ENCODE results near the gene NTN5. TPM values are rescaled to one million over a fixed set of nuclear protein-coding genes. Genes with fewer than 3 reads are reported as not detected.

The NTN5 gene
- total and polyA plus RNA-seq, 2 experiments from 2014 or later = 0.52 to 0.94 TPM

DNA sequence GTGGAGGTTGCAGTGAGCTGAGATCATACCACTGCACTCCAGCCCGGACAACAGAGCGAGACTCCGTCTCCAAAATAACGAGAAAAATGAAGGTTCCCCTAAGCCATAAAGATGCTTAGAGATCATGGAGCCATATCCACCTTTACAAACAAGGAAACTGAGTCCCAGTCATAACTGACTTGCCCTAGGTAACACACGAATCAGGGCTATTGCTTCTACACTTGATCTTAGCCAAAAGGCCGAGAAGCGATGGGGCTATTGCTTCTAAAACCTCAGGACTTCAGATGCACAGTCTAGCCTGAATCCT, 38.8 kb downstream of the NTN5 start:
- H3K4me2 ChIP-seq = peak overlapping the region; percentile 69
- H2AFZ ChIP-seq = no peak overlapping the region
- peaks cover 31% of the 10 kb centered on the region for H3K4me1 Mint-ChIP-seq
- peaks cover 49% of the 10 kb centered on the region for H3F3A ChIP-seq (replicated peaks; ENCODE audit: low read depth)
- H3K79me2 ChIP-seq (replicated peaks; ENCODE audit: insufficient read depth) = no peaks in the 10 kb centered on the region
- H3K4me3 ChIP-seq = peak overlapping the region; percentile 29; the same call in 1 of the 2 replicates
- H3K27ac ChIP-seq (ENCODE audit: low read depth) = no peak overlapping the region
- TF ChIP-seq STAT1 (IDR thresholded peaks at IDR 0.05; ENCODE audit: unreplicated experiment) = no peak
- TF ChIP-seq, protein P1, sequence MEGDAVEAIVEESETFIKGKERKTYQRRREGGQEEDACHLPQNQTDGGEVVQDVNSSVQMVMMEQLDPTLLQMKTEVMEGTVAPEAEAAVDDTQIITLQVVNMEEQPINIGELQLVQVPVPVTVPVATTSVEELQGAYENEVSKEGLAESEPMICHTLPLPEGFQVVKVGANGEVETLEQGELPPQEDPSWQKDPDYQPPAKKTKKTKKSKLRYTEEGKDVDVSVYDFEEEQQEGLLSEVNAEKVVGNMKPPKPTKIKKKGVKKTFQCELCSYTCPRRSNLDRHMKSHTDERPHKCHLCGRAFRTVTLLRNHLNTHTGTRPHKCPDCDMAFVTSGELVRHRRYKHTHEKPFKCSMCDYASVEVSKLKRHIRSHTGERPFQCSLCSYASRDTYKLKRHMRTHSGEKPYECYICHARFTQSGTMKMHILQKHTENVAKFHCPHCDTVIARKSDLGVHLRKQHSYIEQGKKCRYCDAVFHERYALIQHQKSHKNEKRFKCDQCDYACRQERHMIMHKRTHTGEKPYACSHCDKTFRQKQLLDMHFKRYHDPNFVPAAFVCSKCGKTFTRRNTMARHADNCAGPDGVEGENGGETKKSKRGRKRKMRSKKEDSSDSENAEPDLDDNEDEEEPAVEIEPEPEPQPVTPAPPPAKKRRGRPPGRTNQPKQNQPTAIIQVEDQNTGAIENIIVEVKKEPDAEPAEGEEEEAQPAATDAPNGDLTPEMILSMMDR (conservative IDR thresholded peaks at IDR 0.05; ENCODE audit: low read depth in 2 of 2) = no peak
- TF ChIP-seq JUNB (IDR thresholded peaks at IDR 0.05; ENCODE audit: unreplicated experiment) = no peak
- no peak for TF ChIP-seq NANOG (IDR thresholded peaks at IDR 0.05; ENCODE audit: borderline replicate concordance)
- TF ChIP-seq CREB1 (CRISPR knock-in tag; IDR thresholded peaks at IDR 0.05; ENCODE audit: low read depth) = no peak
- H3K27ac Mint-ChIP-seq = no peak overlapping the region
- H3K27me3 ChIP-seq (ENCODE audit: insufficient read depth) = peaks cover 14% of the 10 kb centered on the region
- peaks cover 30% of the 10 kb centered on the region for H3K4me1 ChIP-seq (ENCODE audit: insufficient read depth)
- no peaks in the 10 kb centered on the region; the same call in 2 of the 3 replicates for H3K9me3 Mint-ChIP-seq
- no peak for ATAC-seq
- peak overlapping the region; percentile 60 for H3K4me3 Mint-ChIP-seq
- H4K20me1 ChIP-seq (replicated peaks; ENCODE audit: insufficient read depth) = no peaks in the 10 kb centered on the region
- DNase-seq (ENCODE audit: low spot score) = no peak
- no peaks in the 10 kb centered on the region for H3K36me3 ChIP-seq (ENCODE audit: insufficient read depth)
- peaks cover 36% of the 10 kb centered on the region for H3K27me3 Mint-ChIP-seq (ENCODE audit: insufficient read depth, low read depth, poor library complexity)
- no peaks in the 10 kb centered on the region for H3K9me2 ChIP-seq (ENCODE audit: insufficient read depth)
- H3K36me3 Mint-ChIP-seq (ENCODE audit: low read depth) = peaks cover 11% of the 10 kb centered on the region

GRCh38 chr19:48633148-48634035, 39.4 kb downstream of the NTN5 start:
- no peaks in the 10 kb centered on the region; the same call in 2 of the 3 replicates for H3K9me3 Mint-ChIP-seq
- H3K9me2 ChIP-seq (ENCODE audit: insufficient read depth) = no peaks in the 10 kb centered on the region
- H3K27ac ChIP-seq (ENCODE audit: low read depth) = no peak overlapping the region
- peak overlapping the region; percentile 60; the same call in 2 of the 3 replicates for H3K4me3 Mint-ChIP-seq
- H3K27me3 ChIP-seq (ENCODE audit: insufficient read depth) = peaks cover 14% of the 10 kb centered on the region
- peaks cover 5% of the 10 kb centered on the region for H3K36me3 Mint-ChIP-seq (ENCODE audit: low read depth)
- no peaks in the 10 kb centered on the region for H4K20me1 ChIP-seq (replicated peaks; ENCODE audit: insufficient read depth)
- ATAC-seq (no peak), DNase-seq (ENCODE audit: low spot score) (no peak)
- H3K4me2 ChIP-seq = peak overlapping the region; percentile 69
- H2AFZ ChIP-seq = no peak overlapping the region
- H3K27ac Mint-ChIP-seq = no peak overlapping the region
- peaks cover 35% of the 10 kb centered on the region for H3K27me3 Mint-ChIP-seq (ENCODE audit: insufficient read depth, low read depth, poor library complexity)
- H3K4me1 ChIP-seq (ENCODE audit: insufficient read depth) = peaks cover 24% of the 10 kb centered on the region
- H3K79me2 ChIP-seq (replicated peaks; ENCODE audit: insufficient read depth) = no peaks in the 10 kb centered on the region
- H3K36me3 ChIP-seq (ENCODE audit: insufficient read depth) = no peaks in the 10 kb centered on the region
- H3F3A ChIP-seq (replicated peaks; ENCODE audit: low read depth) = peaks cover 46% of the 10 kb centered on the region
- H3K4me3 ChIP-seq = no peak overlapping the region
- H3K4me1 Mint-ChIP-seq = peaks cover 31% of the 10 kb centered on the region
- TF ChIP-seq NANOG (IDR thresholded peaks at IDR 0.05; ENCODE audit: borderline replicate concordance) = no peak
- TF ChIP-seq JUNB (IDR thresholded peaks at IDR 0.05; ENCODE audit: unreplicated experiment) = no peak
- TF ChIP-seq CREB1 (CRISPR knock-in tag; IDR thresholded peaks at IDR 0.05; ENCODE audit: low read depth) = no peak
- no peak for TF ChIP-seq EZH2 (IDR thresholded peaks at IDR 0.05; ENCODE audit: low read depth, unreplicated experiment)
- no peak for TF ChIP-seq ZNF331 (CRISPR knock-in tag; IDR thresholded peaks at IDR 0.05; ENCODE audit: low read depth)
- TF ChIP-seq EZH2phosphoT487 (IDR thresholded peaks at IDR 0.05; ENCODE audit: unreplicated experiment) = no peak
- no peak for TF ChIP-seq STAT1 (IDR thresholded peaks at IDR 0.05; ENCODE audit: unreplicated experiment)
- no peak for TF ChIP-seq POLR2AphosphoS5 (IDR thresholded peaks at IDR 0.05; ENCODE audit: low read depth)
- TF ChIP-seq, protein P2, sequence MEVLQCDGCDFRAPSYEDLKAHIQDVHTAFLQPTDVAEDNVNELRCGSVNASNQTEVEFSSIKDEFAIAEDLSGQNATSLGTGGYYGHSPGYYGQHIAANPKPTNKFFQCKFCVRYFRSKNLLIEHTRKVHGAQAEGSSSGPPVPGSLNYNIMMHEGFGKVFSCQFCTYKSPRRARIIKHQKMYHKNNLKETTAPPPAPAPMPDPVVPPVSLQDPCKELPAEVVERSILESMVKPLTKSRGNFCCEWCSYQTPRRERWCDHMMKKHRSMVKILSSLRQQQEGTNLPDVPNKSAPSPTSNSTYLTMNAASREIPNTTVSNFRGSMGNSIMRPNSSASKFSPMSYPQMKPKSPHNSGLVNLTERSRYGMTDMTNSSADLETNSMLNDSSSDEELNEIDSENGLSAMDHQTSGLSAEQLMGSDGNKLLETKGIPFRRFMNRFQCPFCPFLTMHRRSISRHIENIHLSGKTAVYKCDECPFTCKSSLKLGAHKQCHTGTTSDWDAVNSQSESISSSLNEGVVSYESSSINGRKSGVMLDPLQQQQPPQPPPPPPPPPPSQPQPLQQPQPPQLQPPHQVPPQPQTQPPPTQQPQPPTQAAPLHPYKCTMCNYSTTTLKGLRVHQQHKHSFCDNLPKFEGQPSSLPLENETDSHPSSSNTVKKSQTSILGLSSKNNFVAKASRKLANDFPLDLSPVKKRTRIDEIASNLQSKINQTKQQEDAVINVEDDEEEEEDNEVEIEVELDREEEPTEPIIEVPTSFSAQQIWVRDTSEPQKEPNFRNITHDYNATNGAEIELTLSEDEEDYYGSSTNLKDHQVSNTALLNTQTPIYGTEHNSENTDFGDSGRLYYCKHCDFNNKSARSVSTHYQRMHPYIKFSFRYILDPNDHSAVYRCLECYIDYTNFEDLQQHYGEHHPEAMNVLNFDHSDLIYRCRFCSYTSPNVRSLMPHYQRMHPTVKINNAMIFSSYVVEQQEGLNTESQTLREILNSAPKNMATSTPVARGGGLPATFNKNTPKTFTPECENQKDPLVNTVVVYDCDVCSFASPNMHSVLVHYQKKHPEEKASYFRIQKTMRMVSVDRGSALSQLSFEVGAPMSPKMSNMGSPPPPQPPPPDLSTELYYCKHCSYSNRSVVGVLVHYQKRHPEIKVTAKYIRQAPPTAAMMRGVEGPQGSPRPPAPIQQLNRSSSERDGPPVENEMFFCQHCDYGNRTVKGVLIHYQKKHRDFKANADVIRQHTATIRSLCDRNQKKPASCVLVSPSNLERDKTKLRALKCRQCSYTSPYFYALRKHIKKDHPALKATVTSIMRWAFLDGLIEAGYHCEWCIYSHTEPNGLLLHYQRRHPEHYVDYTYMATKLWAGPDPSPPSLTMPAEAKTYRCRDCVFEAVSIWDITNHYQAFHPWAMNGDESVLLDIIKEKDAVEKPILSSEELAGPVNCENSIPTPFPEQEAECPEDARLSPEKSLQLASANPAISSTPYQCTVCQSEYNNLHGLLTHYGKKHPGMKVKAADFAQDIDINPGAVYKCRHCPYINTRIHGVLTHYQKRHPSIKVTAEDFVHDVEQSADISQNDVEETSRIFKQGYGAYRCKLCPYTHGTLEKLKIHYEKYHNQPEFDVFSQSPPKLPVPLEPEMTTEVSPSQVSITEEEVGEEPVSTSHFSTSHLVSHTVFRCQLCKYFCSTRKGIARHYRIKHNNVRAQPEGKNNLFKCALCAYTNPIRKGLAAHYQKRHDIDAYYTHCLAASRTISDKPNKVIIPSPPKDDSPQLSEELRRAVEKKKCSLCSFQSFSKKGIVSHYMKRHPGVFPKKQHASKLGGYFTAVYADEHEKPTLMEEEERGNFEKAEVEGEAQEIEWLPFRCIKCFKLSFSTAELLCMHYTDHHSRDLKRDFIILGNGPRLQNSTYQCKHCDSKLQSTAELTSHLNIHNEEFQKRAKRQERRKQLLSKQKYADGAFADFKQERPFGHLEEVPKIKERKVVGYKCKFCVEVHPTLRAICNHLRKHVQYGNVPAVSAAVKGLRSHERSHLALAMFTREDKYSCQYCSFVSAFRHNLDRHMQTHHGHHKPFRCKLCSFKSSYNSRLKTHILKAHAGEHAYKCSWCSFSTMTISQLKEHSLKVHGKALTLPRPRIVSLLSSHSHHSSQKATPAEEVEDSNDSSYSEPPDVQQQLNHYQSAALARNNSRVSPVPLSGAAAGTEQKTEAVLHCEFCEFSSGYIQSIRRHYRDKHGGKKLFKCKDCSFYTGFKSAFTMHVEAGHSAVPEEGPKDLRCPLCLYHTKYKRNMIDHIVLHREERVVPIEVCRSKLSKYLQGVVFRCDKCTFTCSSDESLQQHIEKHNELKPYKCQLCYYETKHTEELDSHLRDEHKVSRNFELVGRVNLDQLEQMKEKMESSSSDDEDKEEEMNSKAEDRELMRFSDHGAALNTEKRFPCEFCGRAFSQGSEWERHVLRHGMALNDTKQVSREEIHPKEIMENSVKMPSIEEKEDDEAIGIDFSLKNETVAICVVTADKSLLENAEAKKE (CRISPR knock-in tag; IDR thresholded peaks at IDR 0.05) = no peak
- TF ChIP-seq, protein P3, sequence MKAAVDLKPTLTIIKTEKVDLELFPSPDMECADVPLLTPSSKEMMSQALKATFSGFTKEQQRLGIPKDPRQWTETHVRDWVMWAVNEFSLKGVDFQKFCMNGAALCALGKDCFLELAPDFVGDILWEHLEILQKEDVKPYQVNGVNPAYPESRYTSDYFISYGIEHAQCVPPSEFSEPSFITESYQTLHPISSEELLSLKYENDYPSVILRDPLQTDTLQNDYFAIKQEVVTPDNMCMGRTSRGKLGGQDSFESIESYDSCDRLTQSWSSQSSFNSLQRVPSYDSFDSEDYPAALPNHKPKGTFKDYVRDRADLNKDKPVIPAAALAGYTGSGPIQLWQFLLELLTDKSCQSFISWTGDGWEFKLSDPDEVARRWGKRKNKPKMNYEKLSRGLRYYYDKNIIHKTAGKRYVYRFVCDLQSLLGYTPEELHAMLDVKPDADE (IDR thresholded peaks at IDR 0.05) = no peak
